LoVo (cell line): ENCODE data around the gene USH2A.

ENCODE experiments used
- DNase-seq: peaks from one replicate; pipeline ENCODE4 v3.0.0-alpha.2; 2016; ENCODE audit warnings: low spot score

Gene USH2A

GRCh38 chr1:216422821-216423520 lies at the start of gene USH2A:
Gene USH2A, minus strand, starts transcription at chr1:216423448. Its CDS starts 1,112 bp downstream, at chr1:216422336.
- no peak for DNase-seq

- no peak for DNase-seq
Observed at GRCh38 chr1:216466162-216466801, 43.0 kb upstream of the USH2A start.

GRCh38 chr1:216464489-216464888 lies 41.2 kb upstream of the USH2A start:
- no peak for DNase-seq

- no peak for DNase-seq
Observed at GRCh38 chr1:216462066-216462775, 39.0 kb upstream of the USH2A start.

- no peak for DNase-seq
Observed at GRCh38 chr1:216461466-216461865, 38.2 kb upstream of the USH2A start.

GRCh38 chr1:216459651-216460207 lies 36.5 kb upstream of the USH2A start:
- no peak for DNase-seq

GRCh38 chr1:216458812-216459211 lies 35.6 kb upstream of the USH2A start:
- DNase-seq = no peak

- DNase-seq = no peak
Observed at GRCh38 chr1:216457356-216457755, 34.1 kb upstream of the USH2A start.

- no peak for DNase-seq
Observed at GRCh38 chr1:216456682-216457081, 33.4 kb upstream of the USH2A start.

GRCh38 chr1:216453777-216454176 lies 30.5 kb upstream of the USH2A start:
- DNase-seq = no peak

GRCh38 chr1:216450227-216450626 lies 27.0 kb upstream of the USH2A start:
- no peak for DNase-seq

GRCh38 chr1:216448011-216448510 lies 24.8 kb upstream of the USH2A start:
- DNase-seq = no peak

GRCh38 chr1:216437603-216438002 lies 14.4 kb upstream of the USH2A start:
- no peak for DNase-seq

GRCh38 chr1:216434232-216434631 lies 11.0 kb upstream of the USH2A start:
- DNase-seq = no peak

GRCh38 chr1:216433175-216433574 lies 9.9 kb upstream of the USH2A start:
- no peak for DNase-seq

- DNase-seq = no peak
Observed at GRCh38 chr1:216430744-216431143, 7.5 kb upstream of the USH2A start.

GRCh38 chr1:216425577-216425976 lies 2.3 kb upstream of the USH2A start:
- DNase-seq = no peak

GRCh38 chr1:216420746-216421145 lies 2.5 kb downstream of the USH2A start:
- DNase-seq = no peak

GRCh38 chr1:216420263-216420662 lies 3.0 kb downstream of the USH2A start:
- DNase-seq = no peak

- no peak for DNase-seq
Observed at GRCh38 chr1:216416488-216416887, 6.8 kb downstream of the USH2A start.

GRCh38 chr1:216410026-216410425 lies 13.2 kb downstream of the USH2A start:
- no peak for DNase-seq

GRCh38 chr1:216390956-216391355 lies 32.3 kb downstream of the USH2A start:
- no peak for DNase-seq

- no peak for DNase-seq
Observed at GRCh38 chr1:216389774-216390173, 33.5 kb downstream of the USH2A start.
